GM21717 (cell line): ENCODE measurements around the gene NTSR1.

Source experiments
- ATAC-seq: cut with Tn5 transposase; IDR thresholded peaks from one replicate; pipeline ENCODE4 v1.9.1; 2021; ENCODE audit warnings: mild to moderate bottlenecking, moderate library complexity; ENCODE audit not compliant: unreplicated experiment

The NTSR1 gene

GRCh38 chr20:62752671-62753501 lies 44.2 kb downstream of the NTSR1 start:
- no peak for ATAC-seq

GRCh38 chr20:62753626-62754025 lies 45.0 kb downstream of the NTSR1 start:
- ATAC-seq, result no peak

- no peak for ATAC-seq
These were observed 45.7 kb downstream of the NTSR1 start for GRCh38 chr20:62754122-62754990.

- ATAC-seq, result no peak
These were observed 46.3 kb downstream of the NTSR1 start for GRCh38 chr20:62754991-62755356.

GRCh38 chr20:62755817-62756724 lies 47.4 kb downstream of the NTSR1 start:
- no peak for ATAC-seq

- no peak for ATAC-seq
These were observed 49.7 kb downstream of the NTSR1 start for GRCh38 chr20:62758226-62758912.

GRCh38 chr20:62759981-62760431 lies 51.4 kb downstream of the NTSR1 start:
- ATAC-seq, result no peak

- ATAC-seq, result no peak
These were observed 51.8 kb downstream of the NTSR1 start for GRCh38 chr20:62760471-62760855.

- no peak for ATAC-seq
These were observed 52.5 kb downstream of the NTSR1 start for GRCh38 chr20:62760856-62761758.

- no peak for ATAC-seq
These were observed 53.1 kb downstream of the NTSR1 start for GRCh38 chr20:62761759-62762131.

- ATAC-seq, result no peak
These were observed 53.7 kb downstream of the NTSR1 start for GRCh38 chr20:62762376-62762775.

GRCh38 chr20:62762801-62763368 lies 54.2 kb downstream of the NTSR1 start:
- no peak for ATAC-seq

- ATAC-seq, result no peak
These were observed 54.8 kb downstream of the NTSR1 start for GRCh38 chr20:62763404-62763803.

GRCh38 chr20:62764156-62764935 lies 55.7 kb downstream of the NTSR1 start:
- ATAC-seq, result no peak

GRCh38 chr20:62765021-62765420 lies 56.4 kb downstream of the NTSR1 start:
- no peak for ATAC-seq

GRCh38 chr20:62765432-62766070 lies 56.9 kb downstream of the NTSR1 start:
- no peak for ATAC-seq

GRCh38 chr20:62766071-62766450 lies 57.4 kb downstream of the NTSR1 start:
- ATAC-seq, result no peak

- no peak for ATAC-seq
These were observed 58.1 kb downstream of the NTSR1 start for GRCh38 chr20:62766716-62767115.
